Activated T-cell treated with anti-CD3 and anti-CD28 coated beads, Interleukin-2, amount 50 U/mL, for 24 hours (primary cell): ENCODE data around the gene NRXN3.

Experiments
- DNase-seq: peaks from one replicate; pipeline ENCODE4 v3.0.0-alpha.2; 2020
- H3K27ac Mint-ChIP-seq: 2 replicates; pipeline ENCODE4 v1.8.0; 2020; ENCODE audit warnings: mild to moderate bottlenecking, mixed read lengths
- H3K27me3 Mint-ChIP-seq: 2 replicates; pipeline ENCODE4 v1.8.0; 2020; ENCODE audit warnings: mixed read lengths
- H3K36me3 Mint-ChIP-seq: 2 replicates; pipeline ENCODE4 v1.8.0; 2020; ENCODE audit warnings: low read depth, mixed read lengths
- H3K4me1 Mint-ChIP-seq: 2 replicates; pipeline ENCODE4 v1.8.0; 2020; ENCODE audit warnings: low read depth, mixed read lengths
- H3K4me3 Mint-ChIP-seq: 2 replicates; pipeline ENCODE4 v1.8.0; 2020; ENCODE audit warnings: mild to moderate bottlenecking, moderate library complexity, mixed read lengths
- H3K9me3 Mint-ChIP-seq: 2 replicates; pipeline ENCODE4 v1.8.0; 2020; ENCODE audit warnings: mixed read lengths

The NRXN3 gene

GRCh38 chr14:79177106-79177505 is 1006.9 kb downstream of the NRXN3 start:
- Mint-ChIP-seq H3K27ac (no peak overlapping the region), H3K4me1 (no peaks in the 10 kb centered on the region), H3K4me3 (no peak overlapping the region), H3K36me3 (no peaks in the 10 kb centered on the region), H3K27me3 (no peaks in the 10 kb centered on the region), H3K9me3 (peaks cover 2% of the 10 kb centered on the region)
- no peak for DNase-seq

GRCh38 chr14:79178719-79179118 is 1008.5 kb downstream of the NRXN3 start:
- H3K27me3 Mint-ChIP-seq: no peaks in the 10 kb centered on the region
- H3K4me1 Mint-ChIP-seq: no peaks in the 10 kb centered on the region
- no peak overlapping the region for H3K4me3 Mint-ChIP-seq
- H3K27ac Mint-ChIP-seq: no peak overlapping the region
- H3K9me3 Mint-ChIP-seq: peaks cover 2% of the 10 kb centered on the region
- DNase-seq: no peak
- H3K36me3 Mint-ChIP-seq: no peaks in the 10 kb centered on the region

GRCh38 chr14:79179985-79180384 is 1009.8 kb downstream of the NRXN3 start:
- H3K36me3 Mint-ChIP-seq: no peaks in the 10 kb centered on the region
- no peaks in the 10 kb centered on the region for H3K4me1 Mint-ChIP-seq
- DNase-seq: no peak
- H3K27ac Mint-ChIP-seq: no peak overlapping the region
- H3K9me3 Mint-ChIP-seq: no peaks in the 10 kb centered on the region
- no peak overlapping the region for H3K4me3 Mint-ChIP-seq
- H3K27me3 Mint-ChIP-seq: no peaks in the 10 kb centered on the region

- Mint-ChIP-seq H3K4me1 (no peaks in the 10 kb centered on the region), H3K9me3 (no peaks in the 10 kb centered on the region)
These were observed 1010.5 kb downstream of the NRXN3 start for GRCh38 chr14:79180656-79181055.

GRCh38 chr14:79186523-79186922 is 1016.4 kb downstream of the NRXN3 start:
- Mint-ChIP-seq H3K27me3 (no peaks in the 10 kb centered on the region), H3K27ac (no peak overlapping the region), H3K4me3 (no peak overlapping the region), H3K4me1 (no peaks in the 10 kb centered on the region), H3K9me3 (peaks cover 5% of the 10 kb centered on the region), H3K36me3 (no peaks in the 10 kb centered on the region)
- no peak for DNase-seq

More at GRCh38 chr14:79180656-79181055, 1010.5 kb downstream of the NRXN3 start:
- no peak for DNase-seq
- Mint-ChIP-seq H3K4me3 (no peak overlapping the region), H3K36me3 (no peaks in the 10 kb centered on the region), H3K27me3 (no peaks in the 10 kb centered on the region), H3K27ac (no peak overlapping the region)

GRCh38 chr14:79193689-79194477 is 1023.7 kb downstream of the NRXN3 start:
- Mint-ChIP-seq H3K4me3 (no peak overlapping the region), H3K27me3 (no peaks in the 10 kb centered on the region), H3K27ac (no peak overlapping the region), H3K9me3 (peaks cover 3% of the 10 kb centered on the region), H3K36me3 (no peaks in the 10 kb centered on the region), H3K4me1 (no peaks in the 10 kb centered on the region)
- DNase-seq: no peak

- H3K27ac Mint-ChIP-seq: no peak overlapping the region
- no peak overlapping the region for H3K4me3 Mint-ChIP-seq
- peaks cover 11% of the 10 kb centered on the region for H3K9me3 Mint-ChIP-seq
- H3K27me3 Mint-ChIP-seq: no peaks in the 10 kb centered on the region
- no peaks in the 10 kb centered on the region for H3K36me3 Mint-ChIP-seq
- no peak for DNase-seq
- H3K4me1 Mint-ChIP-seq: no peaks in the 10 kb centered on the region
These were observed 1026.0 kb downstream of the NRXN3 start for GRCh38 chr14:79196216-79196615.

GRCh38 chr14:79197516-79197915 is 1027.3 kb downstream of the NRXN3 start:
- H3K9me3 Mint-ChIP-seq: peaks cover 11% of the 10 kb centered on the region
- no peak overlapping the region for H3K27ac Mint-ChIP-seq
- no peak overlapping the region for H3K4me3 Mint-ChIP-seq
- H3K36me3 Mint-ChIP-seq: no peaks in the 10 kb centered on the region
- no peaks in the 10 kb centered on the region for H3K27me3 Mint-ChIP-seq
- no peaks in the 10 kb centered on the region for H3K4me1 Mint-ChIP-seq
- DNase-seq: no peak

GRCh38 chr14:79199217-79199616 is 1029.0 kb downstream of the NRXN3 start:
- no peaks in the 10 kb centered on the region for H3K36me3 Mint-ChIP-seq
- no peak overlapping the region for H3K27ac Mint-ChIP-seq
- no peaks in the 10 kb centered on the region for H3K27me3 Mint-ChIP-seq
- no peaks in the 10 kb centered on the region for H3K4me1 Mint-ChIP-seq
- H3K9me3 Mint-ChIP-seq: peaks cover 11% of the 10 kb centered on the region
- DNase-seq: no peak
- H3K4me3 Mint-ChIP-seq: no peak overlapping the region

GRCh38 chr14:79201564-79202207 is 1031.5 kb downstream of the NRXN3 start:
- Mint-ChIP-seq H3K9me3 (peaks cover 11% of the 10 kb centered on the region), H3K27me3 (no peaks in the 10 kb centered on the region), H3K36me3 (no peaks in the 10 kb centered on the region), H3K4me3 (no peak overlapping the region), H3K27ac (no peak overlapping the region), H3K4me1 (no peaks in the 10 kb centered on the region)
- no peak for DNase-seq

- Mint-ChIP-seq H3K9me3 (peaks cover 3% of the 10 kb centered on the region), H3K27me3 (no peaks in the 10 kb centered on the region), H3K27ac (no peak overlapping the region), H3K36me3 (no peaks in the 10 kb centered on the region), H3K4me3 (no peak overlapping the region), H3K4me1 (no peaks in the 10 kb centered on the region)
- no peak for DNase-seq
These were observed 1034.4 kb downstream of the NRXN3 start for GRCh38 chr14:79204591-79204990.

- no peak for DNase-seq
- no peaks in the 10 kb centered on the region for H3K27me3 Mint-ChIP-seq
- no peak overlapping the region for H3K27ac Mint-ChIP-seq
- no peaks in the 10 kb centered on the region for H3K4me1 Mint-ChIP-seq
- H3K4me3 Mint-ChIP-seq: no peak overlapping the region
- H3K36me3 Mint-ChIP-seq: no peaks in the 10 kb centered on the region
- peaks cover 2% of the 10 kb centered on the region for H3K9me3 Mint-ChIP-seq
These were observed 1039.2 kb downstream of the NRXN3 start for GRCh38 chr14:79209418-79209817.

- Mint-ChIP-seq H3K27ac (no peak overlapping the region), H3K27me3 (no peaks in the 10 kb centered on the region)
- DNase-seq: no peak
These were observed 1055.6 kb downstream of the NRXN3 start for GRCh38 chr14:79225815-79226214.

GRCh38 chr14:79229383-79229909 is 1059.3 kb downstream of the NRXN3 start:
- no peak overlapping the region for H3K4me3 Mint-ChIP-seq
- no peak overlapping the region for H3K27ac Mint-ChIP-seq
- H3K27me3 Mint-ChIP-seq: no peaks in the 10 kb centered on the region
- H3K4me1 Mint-ChIP-seq: no peaks in the 10 kb centered on the region
- H3K36me3 Mint-ChIP-seq: no peaks in the 10 kb centered on the region
- peaks cover 3% of the 10 kb centered on the region for H3K9me3 Mint-ChIP-seq
- no peak for DNase-seq

More at GRCh38 chr14:79225815-79226214, 1055.6 kb downstream of the NRXN3 start:
- no peaks in the 10 kb centered on the region for H3K36me3 Mint-ChIP-seq
- H3K4me3 Mint-ChIP-seq: no peak overlapping the region
- no peaks in the 10 kb centered on the region for H3K4me1 Mint-ChIP-seq
- H3K9me3 Mint-ChIP-seq: peaks cover 9% of the 10 kb centered on the region

- Mint-ChIP-seq H3K9me3 (peaks cover 5% of the 10 kb centered on the region), H3K27me3 (no peaks in the 10 kb centered on the region), H3K27ac (no peak overlapping the region), H3K4me1 (no peaks in the 10 kb centered on the region), H3K4me3 (no peak overlapping the region), H3K36me3 (no peaks in the 10 kb centered on the region)
- no peak for DNase-seq
These were observed 1072.5 kb downstream of the NRXN3 start for GRCh38 chr14:79242666-79243065.
